ENCODE data around the gene SMIM9.
A peak's percentile ranks its signal among the peaks of the same experiment; 100 is the strongest.

The SMIM9 gene

GRCh38 chrX:154780968-154781367, 53.5 kb downstream of the SMIM9 start:
- DNase-seq (ENCODE audit: low spot score), result no peak

GRCh38 chrX:154779261-154779660, 55.2 kb downstream of the SMIM9 start:
- peak; percentile 52 for DNase-seq (ENCODE audit: low spot score)

- DNase-seq (ENCODE audit: low spot score), result no peak
These were observed 57.7 kb downstream of the SMIM9 start for GRCh38 chrX:154776753-154777152.

- no peak for DNase-seq (ENCODE audit: low spot score)
These were observed 58.8 kb downstream of the SMIM9 start for GRCh38 chrX:154775419-154776349.

- no peak for DNase-seq (ENCODE audit: low spot score)
These were observed 59.8 kb downstream of the SMIM9 start for GRCh38 chrX:154774622-154775021.

All from AG08395 (cell line).